ENCODE data around the gene CGRRF1.

GRCh38 chr14:54548491-54548890 lies 38.8 kb downstream of the CGRRF1 start:
- no peak for TF ChIP-seq CTCF (conservative IDR thresholded peaks at IDR 0.05; ENCODE audit: low read depth, low read length)
- no peak for TF ChIP-seq EZH2 (IDR thresholded peaks at IDR 0.05; ENCODE audit: borderline replicate concordance, low read depth, low read length, poor library complexity, severe bottlenecking)

All from A673 (cell line).